Neuronal stem cell (in vitro differentiated cells): Measurements from ENCODE around the gene ATXN10.
A peak's percentile ranks its signal among the peaks of the same experiment; 100 is the strongest.

Source experiments
- DNase-seq: peaks from one replicate; pipeline ENCODE4 v3.0.0-alpha.2; 2013; ENCODE audit warnings: low spot score
- H2AFZ ChIP-seq: one replicate; pipeline ENCODE4 v1.6.1; 2013; ENCODE audit warnings: mild to moderate bottlenecking, low read length, inconsistent platforms
- H2AK5ac ChIP-seq: 2 replicates; pipeline ENCODE4 v1.6.1; 2013; ENCODE audit warnings: low read depth, mild to moderate bottlenecking, inconsistent platforms, low read length, moderate library complexity, mixed read lengths
- H2BK120ac ChIP-seq: 2 replicates; pipeline ENCODE4 v1.6.1; 2013; ENCODE audit warnings: low read depth, mild to moderate bottlenecking, inconsistent platforms, low read length, moderate library complexity, mixed read lengths
- H2BK12ac ChIP-seq: one replicate; pipeline ENCODE4 v1.6.1; 2013; ENCODE audit warnings: low read length, inconsistent platforms
- H2BK15ac ChIP-seq: 2 replicates; pipeline ENCODE4 v1.6.1; 2013; ENCODE audit warnings: mild to moderate bottlenecking, low read length, inconsistent platforms, mixed read lengths
- H2BK5ac ChIP-seq: one replicate; pipeline ENCODE4 v1.6.1; 2013; ENCODE audit warnings: inconsistent platforms, mild to moderate bottlenecking, low read length, moderate library complexity
- H3K14ac ChIP-seq: one replicate; pipeline ENCODE4 v1.6.1; 2013; ENCODE audit warnings: low read length, inconsistent platforms
- H3K18ac ChIP-seq: 2 replicates; pipeline ENCODE4 v1.6.1; 2013; ENCODE audit warnings: low read length, inconsistent platforms
- H3K23ac ChIP-seq: 2 replicates; pipeline ENCODE4 v1.6.1; 2013; ENCODE audit warnings: low read depth, mild to moderate bottlenecking, mixed read lengths, low read length, inconsistent platforms; ENCODE audit not compliant: poor library complexity
- H3K27ac ChIP-seq: replicated peaks from 3 replicates; pipeline ENCODE4 v1.5.1; 2013; ENCODE audit warnings: low read length, inconsistent platforms
- H3K27me3 ChIP-seq, 3 experiments: 2 replicates each; pipeline ENCODE4 v1.6.1; 2013; ENCODE audit warnings: low read length in 3 of 3, mild to moderate bottlenecking in 2 of 3, inconsistent platforms in 1 of 3, low read depth in 1 of 3, mixed read lengths in 1 of 3, moderate library complexity in 1 of 3; ENCODE audit not compliant: control insufficient read depth in 3 of 3, insufficient read depth in 3 of 3
- H3K36me3 ChIP-seq, 2 donors: replicated peaks in 1 of 2; 2 replicates each; pipeline ENCODE4 v1.6.1; 2013; ENCODE audit warnings: low read length in 2 of 2; ENCODE audit not compliant: control insufficient read depth in 2 of 2, insufficient read depth in 2 of 2
- H3K4ac ChIP-seq: 2 replicates; pipeline ENCODE4 v1.6.1; 2013; ENCODE audit warnings: inconsistent platforms, mild to moderate bottlenecking, low read length, moderate library complexity
- H3K4me1 ChIP-seq, 2 donors: 1 replicate in 1 of 2; 2 replicates in 1 of 2; pipeline ENCODE4 v1.6.1; 2013; ENCODE audit warnings: low read length in 2 of 2, low read depth in 1 of 2; ENCODE audit not compliant: control insufficient read depth in 2 of 2, insufficient read depth in 1 of 2
- H3K4me2 ChIP-seq: one replicate; pipeline ENCODE4 v1.6.1; 2013; ENCODE audit warnings: mild to moderate bottlenecking, low read length, inconsistent platforms; ENCODE audit not compliant: insufficient read depth, poor library complexity, severe bottlenecking
- H3K4me3 ChIP-seq, 2 donors: 2 replicates each; pipeline ENCODE4 v1.5.1; 2013; ENCODE audit warnings: low read length in 2 of 2, mild to moderate bottlenecking in 2 of 2, inconsistent platforms in 1 of 2, moderate library complexity in 1 of 2
- H3K79me1 ChIP-seq: one replicate; pipeline ENCODE4 v1.6.1; 2013; ENCODE audit warnings: low read depth, mild to moderate bottlenecking, inconsistent platforms, low read length, moderate library complexity
- H3K9ac ChIP-seq: one replicate; pipeline ENCODE4 v1.6.1; 2013; ENCODE audit warnings: mild to moderate bottlenecking, low read depth, low read length, inconsistent platforms; ENCODE audit not compliant: poor library complexity
- H3K9me3 ChIP-seq, 2 donors: replicated peaks in 1 of 2; 2 replicates each; pipeline versions ENCODE3 to v1.6.1; 2013; ENCODE audit warnings: low read length in 2 of 2, mild to moderate bottlenecking in 2 of 2, inconsistent platforms in 1 of 2, low read depth in 1 of 2, mixed read lengths in 1 of 2, moderate library complexity in 1 of 2; ENCODE audit not compliant: control insufficient read depth in 2 of 2, insufficient read depth in 1 of 2
- H4K8ac ChIP-seq: one replicate; pipeline ENCODE4 v1.6.1; 2013; ENCODE audit warnings: low read depth, mild to moderate bottlenecking, inconsistent platforms, low read length, moderate library complexity
- H4K91ac ChIP-seq: one replicate; pipeline ENCODE4 v1.6.1; 2013; ENCODE audit warnings: low read length, low read depth, mild to moderate bottlenecking, inconsistent platforms; ENCODE audit not compliant: poor library complexity
- WGBS, 2 donors: extraction: QIAGEN DNeasy Blood & Tissue Kit; methylation state at CpG; one replicate each; pipeline ENCODE4 v1.1.7; 2013; ENCODE audit warnings: missing lambda C conversion rate in 2 of 2, mixed read lengths in 1 of 2; ENCODE audit not compliant: insufficient read length in 2 of 2, insufficient replicate concordance in 1 of 2; ENCODE audit errors: extremely low coverage in 2 of 2; 5-methylcytosine and 5-hydroxymethylcytosine counted together

Gene ATXN10

GRCh38 chr22:45885941-45886395, 214.3 kb downstream of the ATXN10 start:
- H2BK120ac ChIP-seq, result peak overlapping the region; percentile 100
- no peak overlapping the region for H4K91ac ChIP-seq
- H3K27ac ChIP-seq, result no peak overlapping the region
- peak overlapping the region; percentile 100 for H2BK15ac ChIP-seq
- peaks cover 0 to 6% of the 10 kb centered on the region in 2 donors for H3K9me3 ChIP-seq
- peak overlapping the region; percentile 87 for H2BK5ac ChIP-seq
- H4K8ac ChIP-seq, result peak overlapping the region; percentile 82
- peak overlapping the region; percentile 96 for H3K18ac ChIP-seq
- peak overlapping the region; percentile 94 for H3K14ac ChIP-seq
- H3K4me2 ChIP-seq, result peak overlapping the region; percentile 11
- peaks cover 0 to 2% of the 10 kb centered on the region in 2 donors for H3K36me3 ChIP-seq
- H2AFZ ChIP-seq, result peak overlapping the region; percentile 91
- H3K9ac ChIP-seq, result peak overlapping the region; percentile 60
- H3K23ac ChIP-seq, result peak overlapping the region; percentile 93
- no peak overlapping the region for H3K4me3 ChIP-seq
- peaks cover 0 to 33% (median 3%) of the 10 kb centered on the region in 3 experiments for H3K27me3 ChIP-seq
- no CpG with 5 or more reads among the region's 21 CpGs for WGBS, 2 donors
- H3K79me1 ChIP-seq, result peaks cover 6% of the 10 kb centered on the region
- DNase-seq, result no peak
- H2BK12ac ChIP-seq, result peak overlapping the region; percentile 99
- peak overlapping the region; percentile 84 for H3K4ac ChIP-seq
- peak overlapping the region; percentile 100 for H2AK5ac ChIP-seq
- peaks cover 38 to 46% of the 10 kb centered on the region in 2 donors for H3K4me1 ChIP-seq

DNA sequence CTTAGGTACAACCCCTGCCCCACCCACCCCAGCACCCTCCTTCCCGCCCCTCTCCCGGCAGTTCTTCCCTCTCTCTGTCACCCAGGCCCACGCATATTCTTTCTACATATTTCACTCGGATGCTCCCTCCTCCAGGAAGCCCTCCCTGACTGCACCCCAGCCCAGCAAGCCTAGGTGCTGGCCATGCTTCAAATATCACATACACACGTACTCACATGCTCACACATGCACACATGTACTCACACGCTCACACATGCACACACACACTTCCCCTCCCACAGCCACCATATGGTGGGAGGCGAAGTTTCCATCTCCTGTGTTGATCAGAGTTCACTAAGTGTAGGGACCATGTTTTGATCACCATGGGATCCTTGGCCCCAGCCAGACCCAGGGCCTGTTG, 214.9 kb downstream of the ATXN10 start:
- no peak overlapping the region for H3K4me3 ChIP-seq
- whole genome bisulfite sequencing, 2 donors, result no CpG with 5 or more reads among the region's 7 CpGs

DNA sequence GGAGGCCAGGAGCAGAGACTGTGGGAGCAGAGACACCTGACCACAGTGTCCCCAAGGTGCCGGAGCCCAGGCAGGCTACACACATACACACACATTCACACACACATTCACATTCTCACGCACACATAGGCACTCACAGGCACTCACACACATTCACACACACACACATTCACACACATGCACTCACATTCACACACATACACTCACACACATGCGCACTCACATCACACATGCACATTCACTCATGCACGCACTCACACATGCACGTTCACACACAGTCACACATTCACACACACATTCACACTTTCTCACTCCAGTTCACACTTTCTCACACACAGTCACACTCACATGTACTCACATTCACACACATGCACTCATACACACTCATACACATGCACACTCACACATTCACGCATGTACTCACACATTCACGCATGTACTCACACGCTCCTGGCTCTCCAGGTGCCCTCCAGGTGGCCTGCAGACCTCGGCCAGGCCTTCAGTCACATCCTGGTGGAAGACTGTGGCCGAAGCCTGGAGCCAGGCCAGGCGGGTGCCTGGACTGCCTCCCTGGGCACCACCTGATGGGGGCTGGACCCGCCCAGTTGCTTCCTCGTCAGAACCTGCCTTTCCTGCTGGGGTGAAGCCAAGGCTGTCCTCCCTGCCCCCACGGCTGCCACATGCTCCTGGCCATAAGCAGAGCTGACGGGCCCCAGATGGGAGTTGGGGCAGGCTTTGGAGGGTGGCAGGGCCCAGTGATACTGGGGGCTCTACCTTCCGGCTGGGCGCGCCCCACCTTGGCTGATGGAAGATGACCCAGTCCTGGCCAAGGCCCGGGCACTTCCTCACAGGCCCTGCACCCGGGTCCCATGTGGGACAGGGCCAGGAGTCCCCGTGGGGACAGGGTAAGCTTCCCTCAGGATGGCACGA, 215.8 kb downstream of the ATXN10 start:
- Histone ChIP-seq H3K4me2 (no peak overlapping the region), H3K9me3 (peaks cover 0 to 6% of the 10 kb centered on the region in 2 donors), H3K4me1 (peaks cover 32 to 36% of the 10 kb centered on the region in 2 donors), H3K4me3 (peak overlapping the region in 1 of 2 donors; percentile 54), H3K23ac (peak overlapping the region; percentile 6), H2BK15ac (peak overlapping the region; percentile 96), H3K36me3 (peaks cover 0 to 2% of the 10 kb centered on the region in 2 donors), H2BK5ac (peak overlapping the region; percentile 100), H3K14ac (peak overlapping the region; percentile 85), H3K27ac (no peak overlapping the region), H3K4ac (peak overlapping the region; percentile 93), H2AK5ac (peak overlapping the region; percentile 100), H2AFZ (no peak overlapping the region), H3K9ac (peak overlapping the region; percentile 74), H3K79me1 (peaks cover 6% of the 10 kb centered on the region), H4K8ac (no peak overlapping the region), H4K91ac (peak overlapping the region; percentile 87), H2BK12ac (peak overlapping the region; percentile 100), H3K18ac (peak overlapping the region; percentile 98), H3K27me3 (peaks cover 0 to 21% (median 0%) of the 10 kb centered on the region in 3 experiments), H2BK120ac (peak overlapping the region; percentile 95)
- WGBS, 2 donors, result no CpG with 5 or more reads among the region's 22 CpGs
- no peak for DNase-seq

More for the DNA sequence above, 214.9 kb downstream of the ATXN10 start:
- Histone ChIP-seq H3K9ac (no peak overlapping the region), H3K4me2 (no peak overlapping the region), H3K27me3 (peaks cover 0 to 28% (median 0%) of the 10 kb centered on the region in 3 experiments), H3K9me3 (peaks cover 0 to 6% of the 10 kb centered on the region in 2 donors), H3K27ac (no peak overlapping the region), H2BK12ac (peak overlapping the region; percentile 91), H3K79me1 (peaks cover 6% of the 10 kb centered on the region), H2BK120ac (no peak overlapping the region), H3K4ac (peak overlapping the region; percentile 93), H2BK15ac (peak overlapping the region; percentile 100), H2AK5ac (peak overlapping the region; percentile 100), H2BK5ac (peak overlapping the region; percentile 87), H3K23ac (peak overlapping the region; percentile 91), H4K91ac (peak overlapping the region; percentile 80), H3K4me1 (peaks cover 33 to 40% of the 10 kb centered on the region in 2 donors), H3K36me3 (peaks cover 0 to 2% of the 10 kb centered on the region in 2 donors), H4K8ac (peak overlapping the region; percentile 83), H3K14ac (no peak overlapping the region), H3K18ac (peak overlapping the region; percentile 84), H2AFZ (no peak overlapping the region)
- no peak for DNase-seq
